Measurements from ENCODE around the gene GIPC1. TPM values are rescaled to one million over a fixed set of nuclear protein-coding genes. Genes with fewer than 3 reads are reported as not detected.

The GIPC1 gene
- polyA plus RNA-seq, 1 of the 3 experiments (the other 2 are of a cell fraction): 144 TPM

DNA sequence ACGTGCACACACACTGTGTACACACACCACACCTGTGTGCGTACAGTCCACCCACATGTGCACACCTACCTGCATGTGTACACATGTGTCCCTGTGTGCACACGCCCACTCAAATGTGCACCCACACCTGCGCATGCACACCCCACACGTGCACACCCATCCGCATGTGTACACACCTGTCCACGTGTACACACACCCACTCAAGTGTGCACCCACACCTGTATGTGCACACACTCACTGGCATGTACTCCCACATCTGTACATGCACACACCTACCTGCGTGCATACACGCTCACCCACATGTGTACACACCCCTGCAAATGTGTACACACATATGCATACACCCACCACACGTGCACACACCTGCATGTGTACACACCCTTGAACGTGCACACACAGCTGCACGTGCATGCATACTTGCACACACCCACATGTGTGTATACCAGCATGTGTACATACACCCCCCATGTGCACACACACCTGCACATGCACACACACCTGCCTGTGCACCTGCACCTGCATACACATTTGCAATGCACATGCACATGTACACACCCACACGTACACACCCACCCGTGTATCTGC is 52.2 kb downstream of the GIPC1 start:
- H3K36me3 ChIP-seq (replicated peaks in 1 of 2; ENCODE audit: control insufficient read depth in 1 of 2, insufficient read depth in 2 of 2, low read length in 1 of 2): peaks cover 30 to 32% of the 10 kb centered on the region in 2 experiments
- POLR2A ChIA-PET: no interaction called here
- 93% methylated on average over 12 of the region's 14 CpGs for WGBS (ENCODE audit: low lambda C conversion rate)

DNA sequence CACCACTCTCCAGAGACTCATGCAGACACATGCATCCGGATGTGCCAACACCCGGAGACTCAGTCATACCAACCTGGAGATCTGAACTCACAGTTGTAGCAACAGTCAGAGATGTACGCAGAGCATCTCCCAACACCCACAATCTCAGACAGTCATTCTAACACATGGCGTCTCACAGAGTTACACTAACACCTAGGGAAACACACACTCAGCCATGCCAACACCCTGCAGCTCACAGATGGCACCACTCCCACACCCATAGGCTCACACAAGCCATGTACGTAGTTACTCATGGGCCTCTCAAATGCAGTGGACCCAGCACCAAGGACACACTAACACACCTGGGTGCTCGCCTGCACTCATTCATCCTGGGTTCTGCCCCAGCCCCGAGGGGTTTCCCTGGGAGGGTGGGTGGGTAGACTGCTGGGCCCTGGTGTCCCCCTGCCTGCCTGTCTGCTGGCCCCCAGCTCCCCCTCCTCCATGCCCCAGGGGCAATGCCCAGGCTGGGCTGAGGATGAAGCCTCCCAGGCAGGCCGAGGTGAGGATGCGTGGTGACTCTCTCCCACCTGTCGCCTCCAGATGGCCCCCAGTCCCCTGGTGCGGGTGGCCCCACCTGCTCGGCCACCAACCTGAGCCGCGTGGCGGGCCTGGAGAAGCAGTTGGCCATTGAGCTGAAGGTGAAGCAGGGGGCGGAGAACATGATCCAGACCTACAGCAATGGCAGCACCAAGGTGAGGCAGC is 52.9 kb downstream of the GIPC1 start:
- H3K27me3 ChIP-seq (ENCODE audit: insufficient read depth): no peaks in the 10 kb centered on the region
- peaks cover 34% of the 10 kb centered on the region for H3K79me2 ChIP-seq (ENCODE audit: insufficient read depth)
- no peak overlapping the region for H3K9ac ChIP-seq
- POLR2A ChIA-PET: no interaction called here
- H3K4me3 ChIP-seq (ENCODE audit: low read depth in 2 of 2, low read length in 1 of 2): no peak overlapping the region
- H4K20me1 ChIP-seq (ENCODE audit: insufficient read depth): peaks cover 19% of the 10 kb centered on the region
- H3K9me2 ChIP-seq: no peaks in the 10 kb centered on the region
- TF ChIP-seq FOXM1 (IDR thresholded peaks at IDR 0.05; ENCODE audit: low read depth) (no peak), TEAD4 (IDR thresholded peaks at IDR 0.05; ENCODE audit: borderline replicate concordance, insufficient read depth) (no peak), RXRA (IDR thresholded peaks at IDR 0.05; ENCODE audit: borderline replicate concordance, low read depth) (no peak), YY1 (IDR thresholded peaks at IDR 0.05; ENCODE audit: low read depth) (no peak), FOSL2 (IDR thresholded peaks at IDR 0.05; ENCODE audit: borderline replicate concordance, low read depth) (no peak), CHD2 (IDR thresholded peaks at IDR 0.05; ENCODE audit: low read length, partially characterized antibody) (no peak), GABPA (IDR thresholded peaks at IDR 0.05; ENCODE audit: low read depth) (no peak), RFX5 (IDR thresholded peaks at IDR 0.05; ENCODE audit: low read length) (no peak)
- TF ChIP-seq, protein P1, sequence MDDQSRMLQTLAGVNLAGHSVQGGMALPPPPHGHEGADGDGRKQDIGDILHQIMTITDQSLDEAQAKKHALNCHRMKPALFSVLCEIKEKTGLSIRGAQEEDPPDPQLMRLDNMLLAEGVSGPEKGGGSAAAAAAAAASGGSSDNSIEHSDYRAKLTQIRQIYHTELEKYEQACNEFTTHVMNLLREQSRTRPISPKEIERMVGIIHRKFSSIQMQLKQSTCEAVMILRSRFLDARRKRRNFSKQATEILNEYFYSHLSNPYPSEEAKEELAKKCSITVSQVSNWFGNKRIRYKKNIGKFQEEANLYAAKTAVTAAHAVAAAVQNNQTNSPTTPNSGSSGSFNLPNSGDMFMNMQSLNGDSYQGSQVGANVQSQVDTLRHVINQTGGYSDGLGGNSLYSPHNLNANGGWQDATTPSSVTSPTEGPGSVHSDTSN (IDR thresholded peaks at IDR 0.05): no peak
- TF ChIP-seq, protein P2, sequence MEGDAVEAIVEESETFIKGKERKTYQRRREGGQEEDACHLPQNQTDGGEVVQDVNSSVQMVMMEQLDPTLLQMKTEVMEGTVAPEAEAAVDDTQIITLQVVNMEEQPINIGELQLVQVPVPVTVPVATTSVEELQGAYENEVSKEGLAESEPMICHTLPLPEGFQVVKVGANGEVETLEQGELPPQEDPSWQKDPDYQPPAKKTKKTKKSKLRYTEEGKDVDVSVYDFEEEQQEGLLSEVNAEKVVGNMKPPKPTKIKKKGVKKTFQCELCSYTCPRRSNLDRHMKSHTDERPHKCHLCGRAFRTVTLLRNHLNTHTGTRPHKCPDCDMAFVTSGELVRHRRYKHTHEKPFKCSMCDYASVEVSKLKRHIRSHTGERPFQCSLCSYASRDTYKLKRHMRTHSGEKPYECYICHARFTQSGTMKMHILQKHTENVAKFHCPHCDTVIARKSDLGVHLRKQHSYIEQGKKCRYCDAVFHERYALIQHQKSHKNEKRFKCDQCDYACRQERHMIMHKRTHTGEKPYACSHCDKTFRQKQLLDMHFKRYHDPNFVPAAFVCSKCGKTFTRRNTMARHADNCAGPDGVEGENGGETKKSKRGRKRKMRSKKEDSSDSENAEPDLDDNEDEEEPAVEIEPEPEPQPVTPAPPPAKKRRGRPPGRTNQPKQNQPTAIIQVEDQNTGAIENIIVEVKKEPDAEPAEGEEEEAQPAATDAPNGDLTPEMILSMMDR (IDR thresholded peaks at IDR 0.05): no peak
- 94% methylated on average over 6 of the region's 16 CpGs for WGBS (ENCODE audit: low lambda C conversion rate)
- no peak overlapping the region for H3K27ac ChIP-seq (ENCODE audit: low read depth in 2 of 2, low read length in 1 of 2)
- no peak overlapping the region for H2AFZ ChIP-seq (ENCODE audit: low read depth)
- peaks cover 0 to 24% of the 10 kb centered on the region in 2 experiments; a peak in 1 of 4 replicates for H3K4me1 ChIP-seq (ENCODE audit: control insufficient read depth in 1 of 2, insufficient read depth in 2 of 2, low read depth in 1 of 2, low read length in 1 of 2)
- H3K9me3 ChIP-seq: no peaks in the 10 kb centered on the region
- CTCF ChIA-PET: no interaction called here
- H3K36me3 ChIP-seq (replicated peaks in 1 of 2; ENCODE audit: control insufficient read depth in 1 of 2, insufficient read depth in 2 of 2, low read length in 1 of 2): peaks cover 25 to 27% of the 10 kb centered on the region in 2 experiments
- DNase-seq: no peak
- no peak overlapping the region for H3K4me2 ChIP-seq
- no peaks in the 10 kb centered on the region for H3F3A ChIP-seq (replicated peaks; ENCODE audit: insufficient read depth)

More for the DNA sequence above, 52.2 kb downstream of the GIPC1 start:
- Histone ChIP-seq H3K9me2 (no peaks in the 10 kb centered on the region), H3K27me3 (ENCODE audit: insufficient read depth) (no peaks in the 10 kb centered on the region), H3K9ac (no peak overlapping the region), H3K4me1 (ENCODE audit: control insufficient read depth in 1 of 2, insufficient read depth in 2 of 2, low read depth in 1 of 2, low read length in 1 of 2) (peaks cover 0 to 24% of the 10 kb centered on the region in 2 experiments; a peak in 1 of 4 replicates), H3K27ac (ENCODE audit: low read depth in 2 of 2, low read length in 1 of 2) (no peak overlapping the region), H3K79me2 (ENCODE audit: insufficient read depth) (peaks cover 27% of the 10 kb centered on the region), H3K4me2 (no peak overlapping the region), H3F3A (replicated peaks; ENCODE audit: insufficient read depth) (no peaks in the 10 kb centered on the region), H4K20me1 (ENCODE audit: insufficient read depth) (peaks cover 15% of the 10 kb centered on the region), H3K9me3 (no peaks in the 10 kb centered on the region), H2AFZ (ENCODE audit: low read depth) (no peak overlapping the region), H3K4me3 (ENCODE audit: low read depth in 2 of 2, low read length in 1 of 2) (no peak overlapping the region)
- no peak for TF ChIP-seq TAF1 (IDR thresholded peaks at IDR 0.05; ENCODE audit: borderline replicate concordance, low read depth, low read length)
- no peak for TF ChIP-seq TEAD4 (IDR thresholded peaks at IDR 0.05; ENCODE audit: borderline replicate concordance, insufficient read depth)
- no peak for TF ChIP-seq TCF12 (IDR thresholded peaks at IDR 0.05)
- TF ChIP-seq RCOR1 (IDR thresholded peaks at IDR 0.05; ENCODE audit: low read length): no peak
- no peak for TF ChIP-seq EP300 (IDR thresholded peaks at IDR 0.05; ENCODE audit: borderline replicate concordance in 1 of 2, low read depth in 1 of 2, low read length in 1 of 2)
- TF ChIP-seq SMC3 (IDR thresholded peaks at IDR 0.05; ENCODE audit: low read depth, low read length): no peak
- TF ChIP-seq, protein P2 (IDR thresholded peaks at IDR 0.05): no peak
- no peak for TF ChIP-seq MEF2A (IDR thresholded peaks at IDR 0.05; ENCODE audit: borderline replicate concordance, low read depth)
- TF ChIP-seq NFIC (IDR thresholded peaks at IDR 0.05; ENCODE audit: borderline replicate concordance): no peak
- no peak for TF ChIP-seq NRF1 (IDR thresholded peaks at IDR 0.05; ENCODE audit: low read depth, low read length)
- CTCF ChIA-PET: no interaction called here
- no peak for DNase-seq
